Mesenchymal stem cell (in vitro differentiated cells and primary cell): ENCODE data around the gene SH3BP2.
A peak's percentile ranks its signal among the peaks of the same experiment; 100 is the strongest.

ENCODE experiments used
- DNase-seq: peaks from one replicate; pipeline ENCODE4 v3.0.0-alpha.2; 2013
- H2AFZ ChIP-seq: one replicate; pipeline ENCODE4 v1.6.1; 2013; ENCODE audit warnings: low read depth, mild to moderate bottlenecking, control low read depth, inconsistent platforms, low read length, moderate library complexity
- H2AK5ac ChIP-seq: 2 replicates; pipeline ENCODE4 v1.6.1; 2013; ENCODE audit warnings: low read length, moderate library complexity, mild to moderate bottlenecking, inconsistent platforms; ENCODE audit not compliant: severe bottlenecking
- H2BK120ac ChIP-seq: one replicate; pipeline ENCODE4 v1.6.1; 2013; ENCODE audit warnings: low read depth, mild to moderate bottlenecking, inconsistent platforms, low read length, moderate library complexity
- H2BK12ac ChIP-seq, 2 experiments: one replicate each; pipeline ENCODE4 v1.6.1; 2013; ENCODE audit warnings: inconsistent platforms in 2 of 2, low read length in 2 of 2, mild to moderate bottlenecking in 2 of 2, moderate library complexity in 2 of 2, control low read depth in 1 of 2
- H2BK15ac ChIP-seq: one replicate; pipeline ENCODE4 v1.6.1; 2013; ENCODE audit warnings: mild to moderate bottlenecking, low read depth, inconsistent platforms; ENCODE audit not compliant: poor library complexity, severe bottlenecking
- H2BK5ac ChIP-seq: 2 replicates; pipeline ENCODE4 v1.6.1; 2013; ENCODE audit warnings: low read depth, mild to moderate bottlenecking, low read length, control low read depth, inconsistent platforms; ENCODE audit not compliant: poor library complexity, severe bottlenecking
- H3K14ac ChIP-seq, 2 experiments: one replicate each; pipeline ENCODE4 v1.6.1; 2013; ENCODE audit warnings: inconsistent platforms in 2 of 2, low read length in 2 of 2, control low read depth in 1 of 2, mild to moderate bottlenecking in 1 of 2, moderate library complexity in 1 of 2
- H3K18ac ChIP-seq, 2 experiments: one replicate each; pipeline ENCODE4 v1.6.1; 2013; ENCODE audit warnings: inconsistent platforms in 2 of 2, low read length in 2 of 2, control low read depth in 1 of 2, low read depth in 1 of 2, mild to moderate bottlenecking in 1 of 2
- H3K23ac ChIP-seq, 2 experiments: one replicate each; pipeline ENCODE4 v1.6.1; 2013; ENCODE audit warnings: inconsistent platforms in 2 of 2, low read length in 2 of 2, mild to moderate bottlenecking in 2 of 2, moderate library complexity in 2 of 2, control low read depth in 1 of 2
- H3K27ac ChIP-seq: 2 replicates; pipeline ENCODE4 v1.5.1; 2013; ENCODE audit warnings: mild to moderate bottlenecking, moderate library complexity, low read length, control low read depth, inconsistent platforms; ENCODE audit not compliant: poor library complexity, severe bottlenecking
- H3K27me3 ChIP-seq, 2 experiments: 2 replicates each; pipeline versions ENCODE4 v1.6.1 to v1.7.0; 2013; ENCODE audit warnings: low read length in 2 of 2, mild to moderate bottlenecking in 2 of 2, moderate library complexity in 2 of 2, control low read depth in 1 of 2, inconsistent platforms in 1 of 2; ENCODE audit not compliant: control insufficient read depth in 1 of 2, insufficient read depth in 1 of 2
- H3K36me3 ChIP-seq, 2 experiments: 2 replicates each; pipeline versions ENCODE4 v1.6.1 to v1.7.0; 2013; ENCODE audit warnings: low read length in 2 of 2, control low read depth in 1 of 2, inconsistent platforms in 1 of 2, low read depth in 1 of 2, mild to moderate bottlenecking in 1 of 2; ENCODE audit not compliant: insufficient read depth in 2 of 2, control insufficient read depth in 1 of 2
- H3K4ac ChIP-seq, 2 experiments: one replicate each; pipeline ENCODE4 v1.6.1; 2013; ENCODE audit warnings: inconsistent platforms in 2 of 2, low read length in 2 of 2, mild to moderate bottlenecking in 2 of 2, moderate library complexity in 2 of 2, control low read depth in 1 of 2, low read depth in 1 of 2
- H3K4me1 ChIP-seq: 2 replicates; pipeline ENCODE4 v1.6.1; 2013; ENCODE audit warnings: low read depth, low read length, control low read depth; ENCODE audit not compliant: control insufficient read depth, insufficient read depth
- H3K4me2 ChIP-seq: 2 replicates; pipeline ENCODE4 v1.6.1; 2013; ENCODE audit warnings: low read length, mild to moderate bottlenecking, inconsistent platforms; ENCODE audit not compliant: poor library complexity, severe bottlenecking
- H3K4me3 ChIP-seq, 2 experiments: 2 replicates each; pipeline versions ENCODE4 v1.5.1 to v1.7.0; 2013; ENCODE audit warnings: low read length in 2 of 2, mild to moderate bottlenecking in 2 of 2, control low read depth in 1 of 2, low read depth in 1 of 2; ENCODE audit not compliant: insufficient read depth in 1 of 2
- H3K79me1 ChIP-seq: replicated peaks from 2 replicates; pipeline ENCODE4 v1.6.1; 2013; ENCODE audit warnings: mild to moderate bottlenecking, control low read depth, low read length, inconsistent platforms; ENCODE audit not compliant: poor library complexity, severe bottlenecking
- H3K9ac ChIP-seq: 2 replicates; pipeline ENCODE4 v1.7.0; 2013; ENCODE audit warnings: mild to moderate bottlenecking, low read length, moderate library complexity
- H3K9me3 ChIP-seq: 2 replicates; pipeline ENCODE4 v1.7.0; 2013; ENCODE audit warnings: mild to moderate bottlenecking, low read length; ENCODE audit not compliant: control insufficient read depth
- H4K8ac ChIP-seq: one replicate; pipeline ENCODE4 v1.6.1; 2013; ENCODE audit warnings: inconsistent platforms, mild to moderate bottlenecking, low read length, moderate library complexity
- H4K91ac ChIP-seq: one replicate; pipeline ENCODE4 v1.6.1; 2013; ENCODE audit warnings: mild to moderate bottlenecking, low read length, inconsistent platforms
- WGBS: methylation state at CpG from one replicate; pipeline ENCODE4 v1.1.7; 2013; ENCODE audit warnings: mixed read lengths; 5-methylcytosine and 5-hydroxymethylcytosine counted together

Gene SH3BP2

DNA sequence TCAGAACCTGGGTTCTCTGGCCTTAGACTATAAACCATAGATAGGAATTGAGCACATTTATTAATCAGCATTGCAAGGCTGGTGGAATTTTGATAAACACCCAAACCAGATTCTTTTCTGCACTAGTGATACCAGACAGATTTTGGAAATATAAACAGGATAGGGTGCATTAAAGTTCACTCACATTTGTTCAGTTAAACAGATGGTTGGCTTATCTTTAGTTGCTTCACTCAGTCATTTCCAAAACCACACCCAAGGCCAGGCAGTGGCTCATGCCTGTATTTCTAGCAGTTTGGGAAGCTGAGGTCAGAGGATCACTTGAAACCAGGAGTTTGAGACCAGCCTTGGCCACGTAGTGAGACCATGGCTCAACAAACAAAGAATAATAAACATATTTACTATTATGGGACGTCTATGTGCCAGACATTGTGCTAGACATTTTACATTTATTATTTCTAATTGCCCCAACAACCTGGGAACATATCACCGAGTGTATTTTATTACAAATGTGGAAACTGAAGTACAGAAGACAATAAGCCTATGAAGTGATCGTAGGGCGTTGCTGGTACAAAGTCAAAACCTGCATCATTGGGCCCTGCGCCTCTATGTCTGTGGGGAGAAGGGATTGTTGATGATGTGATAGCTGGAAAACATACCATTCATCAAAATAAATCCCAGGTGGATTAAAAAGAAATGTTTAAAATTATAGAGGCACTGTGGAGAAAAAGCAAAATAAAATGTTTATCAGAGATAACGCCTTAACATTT lies 65.7 kb downstream of the SH3BP2 start:
- H3K4me2 ChIP-seq, result no peak overlapping the region
- no peak overlapping the region for H3K23ac ChIP-seq
- H2BK15ac ChIP-seq, result no peak overlapping the region
- H2BK120ac ChIP-seq, result no peak overlapping the region
- no peaks in the 10 kb centered on the region for H3K27me3 ChIP-seq
- H3K14ac ChIP-seq, result no peak overlapping the region
- no peaks in the 10 kb centered on the region for H3K9me3 ChIP-seq
- H3K36me3 ChIP-seq, result peaks cover 10 to 18% of the 10 kb centered on the region in 2 experiments
- no peak overlapping the region for H2BK12ac ChIP-seq
- peak overlapping the region in 1 of 2 experiments; percentile 22 for H3K4me3 ChIP-seq
- H2AFZ ChIP-seq, result no peak overlapping the region
- H2BK5ac ChIP-seq, result no peak overlapping the region
- H3K27ac ChIP-seq, result no peak overlapping the region
- peak; percentile 48 for DNase-seq
- H2AK5ac ChIP-seq, result no peak overlapping the region
- no peak overlapping the region for H3K4ac ChIP-seq
- peaks cover 10% of the 10 kb centered on the region for H3K4me1 ChIP-seq
- no peak overlapping the region for H4K8ac ChIP-seq
- H3K79me1 ChIP-seq, result peaks cover 1% of the 10 kb centered on the region
- WGBS, result 97% methylated on average over 3 of the region's 7 CpGs
- peak overlapping the region; percentile 47 for H3K9ac ChIP-seq
- H3K18ac ChIP-seq, result peak overlapping the region in 1 of 2 experiments; percentile 40
- H4K91ac ChIP-seq, result no peak overlapping the region

DNA sequence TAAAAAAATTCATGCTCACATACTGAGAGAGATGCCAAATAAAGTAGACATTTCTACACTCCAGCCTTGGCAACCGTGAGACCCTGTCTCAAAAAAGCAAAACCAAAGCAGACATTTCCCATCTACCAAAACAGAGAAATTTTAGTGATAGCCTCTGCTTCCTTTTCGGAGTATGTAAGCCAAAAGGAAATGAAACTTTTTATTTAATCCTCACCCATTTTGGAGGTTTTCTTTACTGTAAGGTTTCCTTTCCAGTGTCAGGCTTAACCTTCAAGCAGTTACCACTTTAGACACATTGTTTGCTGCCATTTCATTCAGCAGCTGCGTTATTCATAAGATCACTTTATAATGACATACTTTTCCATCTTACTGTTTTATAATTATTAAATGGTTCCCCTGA lies 66.6 kb downstream of the SH3BP2 start:
- H3K27ac ChIP-seq, result no peak overlapping the region

DNA sequence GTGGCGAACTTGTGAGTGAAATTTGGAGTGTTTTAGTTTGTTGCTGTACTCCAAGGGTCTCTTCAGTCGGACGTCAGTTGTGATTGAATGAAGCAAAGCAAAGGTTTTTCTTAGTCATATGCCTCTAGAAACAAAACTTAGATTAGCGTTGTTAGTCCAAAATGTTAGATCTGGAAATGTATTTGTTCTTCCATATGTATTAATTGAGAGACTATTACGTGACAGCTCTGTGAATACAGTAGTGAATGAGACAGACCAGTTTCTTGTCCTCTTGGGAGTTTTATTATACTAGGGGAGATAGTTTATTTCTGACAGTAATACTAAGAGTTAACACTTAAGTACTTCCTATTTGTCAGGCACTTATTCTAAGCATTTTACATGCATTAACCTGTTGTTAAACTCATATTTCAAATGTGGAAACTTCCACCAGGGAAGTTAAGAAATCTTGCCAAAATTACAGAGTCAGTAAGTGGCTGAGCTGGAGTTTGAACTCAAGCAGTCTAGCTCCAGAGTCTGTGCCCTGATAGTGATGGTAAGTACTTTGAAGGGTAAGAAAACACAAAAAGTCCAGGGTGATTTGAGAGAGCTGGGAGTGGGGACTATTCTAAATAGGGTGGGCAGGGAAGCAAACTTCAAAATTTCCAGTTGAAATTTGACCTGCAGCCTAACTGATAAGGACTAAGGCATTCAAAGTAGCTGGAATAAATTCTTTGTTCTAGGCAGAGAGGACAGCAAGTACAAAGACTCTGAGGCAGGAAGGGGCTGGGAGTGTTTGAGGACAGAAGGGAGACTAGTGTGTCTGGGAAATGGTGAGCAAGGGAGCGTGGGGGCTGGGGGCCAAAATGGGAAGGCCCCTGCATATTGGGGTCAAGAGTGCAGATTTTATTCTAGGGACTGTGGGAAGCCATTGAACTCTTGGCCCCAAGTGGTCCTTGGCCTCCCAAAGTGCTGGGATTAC lies 67.8 kb downstream of the SH3BP2 start:
- Histone ChIP-seq H3K18ac (peak overlapping the region in 1 of 2 experiments; percentile 21), H3K79me1 (peaks cover 1% of the 10 kb centered on the region), H3K4me1 (peaks cover 10% of the 10 kb centered on the region), H3K14ac (no peak overlapping the region), H2BK12ac (no peak overlapping the region), H4K91ac (no peak overlapping the region), H3K9me3 (no peaks in the 10 kb centered on the region), H2BK5ac (no peak overlapping the region), H2BK15ac (no peak overlapping the region), H4K8ac (no peak overlapping the region), H3K36me3 (peaks cover 0 to 2% of the 10 kb centered on the region in 2 experiments), H3K9ac (no peak overlapping the region), H3K4me3 (no peak overlapping the region), H3K27me3 (no peaks in the 10 kb centered on the region), H3K23ac (no peak overlapping the region), H3K27ac (no peak overlapping the region), H3K4ac (no peak overlapping the region), H2BK120ac (no peak overlapping the region), H3K4me2 (no peak overlapping the region), H2AFZ (no peak overlapping the region), H2AK5ac (peak overlapping the region; percentile 67)
- WGBS, result 60% methylated on average over 5 of the region's 6 CpGs
- DNase-seq, result peak; percentile 29

More for the DNA sequence above, 66.6 kb downstream of the SH3BP2 start:
- Histone ChIP-seq H3K4me2 (no peak overlapping the region), H3K4me1 (peaks cover 10% of the 10 kb centered on the region), H3K36me3 (peaks cover 4 to 9% of the 10 kb centered on the region in 2 experiments), H2BK120ac (no peak overlapping the region), H2AK5ac (no peak overlapping the region), H3K9ac (peak overlapping the region; percentile 47), H4K8ac (no peak overlapping the region), H3K79me1 (peaks cover 1% of the 10 kb centered on the region), H3K9me3 (no peaks in the 10 kb centered on the region), H3K23ac (no peak overlapping the region), H4K91ac (no peak overlapping the region), H3K14ac (no peak overlapping the region), H3K27me3 (no peaks in the 10 kb centered on the region), H3K4ac (no peak overlapping the region), H2BK5ac (no peak overlapping the region), H2BK12ac (no peak overlapping the region), H2AFZ (no peak overlapping the region), H2BK15ac (no peak overlapping the region), H3K4me3 (no peak overlapping the region), H3K18ac (no peak overlapping the region)
- DNase-seq, result no peak
- WGBS, result 97% methylated on average over 2 of the region's 3 CpGs
